Mammary epithelial cell (primary cell): ENCODE results near the gene TCP11.

Experiments
- CTCF ChIP-seq, 2 donors: IDR thresholded peaks in 1 of 2; conservative IDR thresholded peaks in 1 of 2; 2 replicates each; pipeline ENCODE4 v1.5.1; 2011 to 2012; ENCODE audit warnings: inconsistent platforms in 2 of 2, low read length in 2 of 2, mild to moderate bottlenecking in 2 of 2, control low read depth in 1 of 2, low read depth in 1 of 2; ENCODE audit not compliant: insufficient read depth in 1 of 2; ENCODE audit errors: extremely low read depth in 1 of 2
- EZH2 ChIP-seq: IDR thresholded peaks from 2 replicates; pipeline ENCODE4 v1.6.1; 2012; ENCODE audit warnings: low read length, inconsistent platforms, borderline replicate concordance

GRCh38 chr6:35145757-35146156, 4.6 kb upstream of the TCP11 start:
- TF ChIP-seq CTCF (conservative IDR thresholded peaks at IDR 0.05 in 1 of 2, IDR thresholded peaks at IDR 0.05 in 1 of 2; ENCODE audit: extremely low read depth in 1 of 2, insufficient read depth in 1 of 2, low read depth in 1 of 2, low read length in 2 of 2) (no peak), EZH2 (no peak)
